ENCODE data around the gene SETBP1. TPM values are rescaled to one million over a fixed set of nuclear protein-coding genes. Genes with fewer than 3 reads are reported as not detected.

SETBP1 gene
- total and polyA plus RNA-seq, 8 donors = 19.7 to 27.5 (median 21.5) TPM

DNA sequence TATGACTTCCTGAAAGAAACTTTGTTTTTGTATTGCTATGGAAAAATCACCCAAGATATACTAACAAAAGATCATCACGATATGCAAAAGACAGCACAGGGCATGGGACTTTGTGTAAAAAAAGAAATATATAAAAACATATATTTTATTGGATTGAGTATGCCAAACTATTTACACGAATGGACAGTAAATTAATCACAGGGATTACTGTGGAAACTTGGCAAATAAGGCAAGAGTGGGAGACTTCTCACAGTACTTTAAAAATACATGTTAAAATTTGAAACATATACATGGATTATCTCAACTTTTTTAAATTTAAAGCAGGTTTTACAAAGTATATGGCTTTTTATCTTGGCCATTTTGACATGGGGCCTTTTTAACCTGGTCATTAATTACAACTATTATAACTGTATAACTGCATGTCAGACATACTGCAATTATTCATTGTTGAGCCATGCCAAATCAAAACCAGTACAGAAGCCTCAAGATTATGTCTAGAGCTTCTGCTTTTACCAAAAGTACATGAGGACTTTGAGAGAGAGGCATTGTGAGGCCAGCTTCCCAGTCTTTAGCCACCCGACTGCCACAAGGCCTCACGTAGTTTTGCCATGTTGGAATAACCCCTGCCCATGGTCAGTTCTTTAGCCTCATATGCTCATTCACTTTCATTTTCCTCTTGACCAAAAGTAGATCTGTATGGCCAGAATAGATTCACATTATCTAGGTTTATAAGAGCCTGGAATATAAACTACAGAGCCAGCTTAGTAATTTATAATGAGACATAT, 419.8 kb downstream of the SETBP1 start:
- no peaks in the 10 kb centered on the region for H3K9me3 ChIP-seq
- ATAC-seq = no peak
- TF ChIP-seq, protein P1, sequence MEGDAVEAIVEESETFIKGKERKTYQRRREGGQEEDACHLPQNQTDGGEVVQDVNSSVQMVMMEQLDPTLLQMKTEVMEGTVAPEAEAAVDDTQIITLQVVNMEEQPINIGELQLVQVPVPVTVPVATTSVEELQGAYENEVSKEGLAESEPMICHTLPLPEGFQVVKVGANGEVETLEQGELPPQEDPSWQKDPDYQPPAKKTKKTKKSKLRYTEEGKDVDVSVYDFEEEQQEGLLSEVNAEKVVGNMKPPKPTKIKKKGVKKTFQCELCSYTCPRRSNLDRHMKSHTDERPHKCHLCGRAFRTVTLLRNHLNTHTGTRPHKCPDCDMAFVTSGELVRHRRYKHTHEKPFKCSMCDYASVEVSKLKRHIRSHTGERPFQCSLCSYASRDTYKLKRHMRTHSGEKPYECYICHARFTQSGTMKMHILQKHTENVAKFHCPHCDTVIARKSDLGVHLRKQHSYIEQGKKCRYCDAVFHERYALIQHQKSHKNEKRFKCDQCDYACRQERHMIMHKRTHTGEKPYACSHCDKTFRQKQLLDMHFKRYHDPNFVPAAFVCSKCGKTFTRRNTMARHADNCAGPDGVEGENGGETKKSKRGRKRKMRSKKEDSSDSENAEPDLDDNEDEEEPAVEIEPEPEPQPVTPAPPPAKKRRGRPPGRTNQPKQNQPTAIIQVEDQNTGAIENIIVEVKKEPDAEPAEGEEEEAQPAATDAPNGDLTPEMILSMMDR (IDR thresholded peaks at IDR 0.05) = no peak

DNA sequence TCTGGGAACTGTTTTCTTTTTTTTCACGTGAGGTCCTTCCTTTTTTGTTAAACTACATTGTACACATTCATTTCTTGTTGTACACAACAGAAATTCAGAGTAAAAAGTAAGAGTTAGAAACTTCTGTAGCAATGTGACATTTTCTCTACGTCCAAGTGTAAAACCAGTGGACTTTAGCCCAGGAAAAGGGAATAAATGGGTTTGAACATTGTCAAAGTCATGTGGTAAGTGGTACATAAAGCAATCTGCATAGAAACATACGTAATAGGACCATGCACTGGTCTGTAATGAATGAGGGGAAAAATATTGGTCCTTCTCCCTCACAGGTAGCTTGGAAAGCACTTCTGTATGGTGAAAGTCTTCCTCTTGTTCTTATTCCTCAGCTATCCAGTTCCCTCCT, 421.4 kb downstream of the SETBP1 start:
- Histone ChIP-seq H3K9me3 (no peaks in the 10 kb centered on the region), H3K27me3 (no peaks in the 10 kb centered on the region), H3K27ac (no peak overlapping the region), H3K36me3 (no peaks in the 10 kb centered on the region), H3K4me1 (peaks cover 9 to 37% of the 10 kb centered on the region in 2 donors), H3K4me3 (no peak overlapping the region)
- intact Hi-C loops (cut with DNase I) = no loop called here
- TF ChIP-seq, protein P1 (IDR thresholded peaks at IDR 0.05) = no peak
- no peak for DNase-seq
- ATAC-seq = no peak

More for the DNA sequence above, 419.8 kb downstream of the SETBP1 start:
- H3K4me1 ChIP-seq = peaks cover 0 to 26% of the 10 kb centered on the region in 2 donors
- no peaks in the 10 kb centered on the region for H3K27me3 ChIP-seq
- intact Hi-C loops (cut with DNase I) = no loop called here
- no peak overlapping the region for H3K27ac ChIP-seq
- DNase-seq = no peak
- H3K4me3 ChIP-seq = no peak overlapping the region
- no peaks in the 10 kb centered on the region for H3K36me3 ChIP-seq

DNA sequence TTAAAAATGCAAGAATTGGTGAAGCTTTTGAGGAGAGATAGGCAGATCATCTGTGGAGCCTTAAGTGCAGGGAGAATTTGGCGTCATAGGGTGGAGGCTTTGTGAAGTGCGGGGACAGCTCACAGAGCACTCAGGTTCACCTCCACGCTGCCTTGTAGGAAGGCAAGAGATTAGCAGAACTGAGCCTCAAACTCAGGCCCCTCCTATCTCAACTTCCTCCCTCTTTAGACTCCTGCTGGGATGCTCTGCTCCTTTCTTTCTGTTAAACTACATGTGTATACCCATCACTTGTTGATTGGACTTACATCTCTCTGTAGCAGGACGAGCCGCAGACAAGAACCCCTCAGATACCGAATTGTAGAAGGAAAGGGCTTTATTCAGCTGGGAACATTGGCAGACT, 422.2 kb downstream of the SETBP1 start:
- intact Hi-C loops (cut with DNase I) = no loop called here
- DNase-seq = no peak
- Histone ChIP-seq H3K9me3 (no peaks in the 10 kb centered on the region), H3K27me3 (no peaks in the 10 kb centered on the region), H3K4me3 (no peak overlapping the region), H3K27ac (no peak overlapping the region), H3K4me1 (peaks cover 9 to 37% of the 10 kb centered on the region in 2 donors), H3K36me3 (no peaks in the 10 kb centered on the region)
- ATAC-seq = no peak
- TF ChIP-seq, protein P1 (IDR thresholded peaks at IDR 0.05) = no peak

DNA sequence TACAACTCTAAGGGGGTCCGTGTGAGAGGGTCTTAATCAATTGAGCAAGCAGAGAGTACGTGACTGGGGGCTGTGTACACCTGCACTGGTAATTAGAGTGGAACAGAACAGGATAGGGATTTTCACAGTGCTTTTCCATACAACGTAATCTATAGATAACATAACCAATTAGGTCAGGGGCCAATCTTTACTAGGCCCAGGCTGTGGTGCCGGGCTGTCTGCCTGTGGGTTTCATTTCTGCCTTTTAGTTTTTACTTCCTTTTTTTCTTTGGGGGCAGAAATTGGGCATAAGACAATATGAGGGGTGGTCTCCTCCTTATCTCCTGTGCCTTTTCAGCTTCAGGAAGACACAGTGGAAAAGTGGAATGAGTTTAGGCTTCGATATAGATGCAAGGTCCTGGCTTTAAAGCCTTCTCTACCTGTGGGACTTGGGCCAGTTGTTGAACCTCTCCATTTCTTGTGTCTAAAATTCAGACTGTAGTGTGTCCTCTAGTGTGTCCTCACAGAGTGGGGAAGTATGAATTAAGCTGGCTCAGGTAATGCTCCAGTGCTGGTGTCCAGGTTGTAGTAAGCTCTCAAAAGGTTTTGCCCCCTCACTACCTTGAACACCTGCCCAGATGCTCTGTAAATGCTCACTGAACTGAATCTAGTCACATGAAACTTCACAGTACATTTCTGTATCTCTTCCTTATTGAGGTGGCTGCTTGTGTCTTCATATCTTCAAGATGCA, 422.8 kb downstream of the SETBP1 start:
- TF ChIP-seq, protein P1 (IDR thresholded peaks at IDR 0.05) = no peak
- peaks cover 9 to 37% of the 10 kb centered on the region in 2 donors for H3K4me1 ChIP-seq
- intact Hi-C loops (cut with DNase I) = no loop called here
- H3K9me3 ChIP-seq = no peaks in the 10 kb centered on the region
- ATAC-seq = peak; percentile 13
- no peak overlapping the region for H3K27ac ChIP-seq
- no peaks in the 10 kb centered on the region for H3K36me3 ChIP-seq
- DNase-seq = no peak
- H3K27me3 ChIP-seq = no peaks in the 10 kb centered on the region
- H3K4me3 ChIP-seq = no peak overlapping the region

DNA sequence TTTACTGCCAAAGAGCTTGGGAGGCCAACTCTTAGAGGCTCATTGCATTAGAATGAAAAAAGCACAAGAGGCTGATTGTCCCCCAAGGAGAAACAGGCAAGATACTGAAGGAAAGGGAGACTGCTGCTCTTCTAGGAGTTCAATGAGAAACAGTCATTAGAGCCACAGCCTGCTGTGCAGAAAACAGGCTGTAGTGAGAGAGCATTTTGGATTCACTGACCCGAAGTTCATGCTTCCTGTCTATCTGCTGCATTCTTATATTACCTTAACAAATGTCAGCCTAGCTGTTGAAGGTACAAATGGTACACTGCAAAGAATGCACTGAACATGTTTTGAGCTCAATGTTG, 423.3 kb downstream of the SETBP1 start:
- TF ChIP-seq, protein P1 (IDR thresholded peaks at IDR 0.05) = no peak
- no peak overlapping the region for H3K4me3 ChIP-seq
- no peak for ATAC-seq

More for the DNA sequence above, 423.3 kb downstream of the SETBP1 start:
- H3K27ac ChIP-seq = no peak overlapping the region
- no peak for DNase-seq
- H3K4me1 ChIP-seq = peaks cover 9 to 37% of the 10 kb centered on the region in 2 donors
- no peaks in the 10 kb centered on the region for H3K27me3 ChIP-seq
- intact Hi-C loops (cut with DNase I) = no loop called here
- no peaks in the 10 kb centered on the region for H3K9me3 ChIP-seq
- H3K36me3 ChIP-seq = no peaks in the 10 kb centered on the region

Data from left lung (tissue), 10 donors.